ENCODE measurements around the gene RNF4. TPM values are rescaled to one million over a fixed set of nuclear protein-coding genes. Genes with fewer than 3 reads are reported as not detected.
A peak's percentile ranks its signal among the peaks of the same experiment; 100 is the strongest.

RNF4 gene
- total RNA-seq, 1 experiment from 2014 or later: 113 TPM

GRCh38 chr4:2461246-2461960, 7.5 kb upstream of the RNF4 start:
- POLR2A ChIA-PET (ENCODE audit: low non-redundant PET): no interaction called here
- H3K4me3 ChIP-seq (ENCODE audit: low read depth, low read length, poor library complexity, severe bottlenecking): no peak overlapping the region
- no TSS peak for BruUV-seq (replicated peaks)
- H3K27me3 ChIP-seq (replicated peaks; ENCODE audit: insufficient read depth, low read depth, low read length, poor library complexity): no peaks in the 10 kb centered on the region
- H3K36me3 ChIP-seq (ENCODE audit: insufficient read depth, low read length, poor library complexity, severe bottlenecking): no peaks in the 10 kb centered on the region
- TF ChIP-seq EZH2 (IDR thresholded peaks at IDR 0.05; ENCODE audit: borderline replicate concordance, low read depth, low read length, poor library complexity, severe bottlenecking) (no peak), CTCF (conservative IDR thresholded peaks at IDR 0.05; ENCODE audit: low read depth, low read length) (no peak)
- no peak overlapping the region for H3K27ac ChIP-seq (ENCODE audit: low read depth, low read length, poor library complexity, severe bottlenecking)
- no peak for DNase-seq (ENCODE audit: low spot score)
- CTCF ChIA-PET: no interaction called here
- no peaks in the 10 kb centered on the region for H3K4me1 ChIP-seq (ENCODE audit: insufficient read depth, low read length, poor library complexity, severe bottlenecking)
- no peaks in the 10 kb centered on the region for H3K9me3 ChIP-seq (ENCODE audit: low read depth, low read length, poor library complexity, severe bottlenecking)
- intact Hi-C loops (cut with micrococcal nuclease; ENCODE audit: unreplicated experiment): no loop called here

- Histone ChIP-seq H3K4me3 (ENCODE audit: low read depth, low read length, poor library complexity, severe bottlenecking) (peak overlapping the region; percentile 55), H3K4me1 (ENCODE audit: insufficient read depth, low read length, poor library complexity, severe bottlenecking) (no peaks in the 10 kb centered on the region), H3K9me3 (ENCODE audit: low read depth, low read length, poor library complexity, severe bottlenecking) (no peaks in the 10 kb centered on the region), H3K27me3 (replicated peaks; ENCODE audit: insufficient read depth, low read depth, low read length, poor library complexity) (no peaks in the 10 kb centered on the region), H3K36me3 (ENCODE audit: insufficient read depth, low read length, poor library complexity, severe bottlenecking) (no peaks in the 10 kb centered on the region), H3K27ac (ENCODE audit: low read depth, low read length, poor library complexity, severe bottlenecking) (no peak overlapping the region)
- intact Hi-C loops (cut with micrococcal nuclease; ENCODE audit: unreplicated experiment): no loop called here
- TF ChIP-seq EZH2 (IDR thresholded peaks at IDR 0.05; ENCODE audit: borderline replicate concordance, low read depth, low read length, poor library complexity, severe bottlenecking) (no peak), CTCF (conservative IDR thresholded peaks at IDR 0.05; ENCODE audit: low read depth, low read length) (peak; percentile 43; the same call in 1 of the 2 replicates)
- POLR2A ChIA-PET (ENCODE audit: low non-redundant PET): no interaction called here
- DNase-seq (ENCODE audit: low spot score): peak; percentile 81
- BruUV-seq (replicated peaks): no TSS peak
- CTCF ChIA-PET: no interaction called here
Observed at GRCh38 chr4:2462218-2462991, 6.5 kb upstream of the RNF4 start.

- Histone ChIP-seq H3K4me3 (ENCODE audit: low read depth, low read length, poor library complexity, severe bottlenecking) (peak overlapping the region; percentile 55), H3K4me1 (ENCODE audit: insufficient read depth, low read length, poor library complexity, severe bottlenecking) (no peaks in the 10 kb centered on the region), H3K27me3 (replicated peaks; ENCODE audit: insufficient read depth, low read depth, low read length, poor library complexity) (no peaks in the 10 kb centered on the region), H3K27ac (ENCODE audit: low read depth, low read length, poor library complexity, severe bottlenecking) (no peak overlapping the region), H3K9me3 (ENCODE audit: low read depth, low read length, poor library complexity, severe bottlenecking) (no peaks in the 10 kb centered on the region), H3K36me3 (ENCODE audit: insufficient read depth, low read length, poor library complexity, severe bottlenecking) (no peaks in the 10 kb centered on the region)
- intact Hi-C loops (cut with micrococcal nuclease; ENCODE audit: unreplicated experiment): no loop called here
- no TSS peak for BruUV-seq (replicated peaks)
- CTCF ChIA-PET: no interaction called here
- POLR2A ChIA-PET (ENCODE audit: low non-redundant PET): no interaction called here
- no peak for DNase-seq (ENCODE audit: low spot score)
- no peak for TF ChIP-seq CTCF (conservative IDR thresholded peaks at IDR 0.05; ENCODE audit: low read depth, low read length)
- no peak for TF ChIP-seq EZH2 (IDR thresholded peaks at IDR 0.05; ENCODE audit: borderline replicate concordance, low read depth, low read length, poor library complexity, severe bottlenecking)
Observed at GRCh38 chr4:2462992-2463762, 5.7 kb upstream of the RNF4 start.
